Brain microvascular endothelial cell (primary cell): Measurements from ENCODE around the gene BCAS1.

Source experiments
- DNase-seq: peaks from one replicate; pipeline ENCODE4 v3.0.0-alpha.2; 2020
- H3K27ac ChIP-seq: fragments of 250-450 bp; sonication (Bioruptor Pico); 2 replicates; pipeline ENCODE4 v1.5.1; 2020; ENCODE audit warnings: mild to moderate bottlenecking, moderate library complexity
- H3K27me3 ChIP-seq: fragments of 250-450 bp; sonication (Bioruptor Pico); replicated peaks from 2 replicates; pipeline ENCODE4 v1.5.1; 2020; ENCODE audit warnings: mild to moderate bottlenecking
- H3K36me3 ChIP-seq: fragments of 250-450 bp; sonication (Bioruptor Pico); replicated peaks from 2 replicates; pipeline ENCODE4 v1.5.1; 2020; ENCODE audit warnings: mild to moderate bottlenecking
- H3K4me3 ChIP-seq: 2 replicates; pipeline ENCODE4 v1.5.1; 2011; ENCODE audit warnings: low read depth, mild to moderate bottlenecking, control low read depth, low read length, moderate library complexity
- CTCF ChIP-seq: IDR thresholded peaks from 2 replicates; pipeline ENCODE4 v1.5.1; 2011; ENCODE audit warnings: low read depth, mild to moderate bottlenecking, moderate library complexity, low read length, control low read depth, inconsistent platforms; ENCODE audit errors: missing control alignments
- in situ Hi-C: cut with HindIII; loops from 2 replicates; pipeline ENCODE4 v1.10.0; 2017; ENCODE audit warnings: low sequenced_read_pairs, low pct_ligation_motif_present

Gene BCAS1

GRCh38 chr20:53986037-53986650 lies 84.2 kb downstream of the BCAS1 start:
- no peak for TF ChIP-seq CTCF
- DNase-seq = no peak
- no peaks in the 10 kb centered on the region for H3K27me3 ChIP-seq
- H3K27ac ChIP-seq = no peak overlapping the region
- in situ Hi-C loops = no loop called here
- no peak overlapping the region for H3K4me3 ChIP-seq
- H3K36me3 ChIP-seq = no peaks in the 10 kb centered on the region

- in situ Hi-C loops = no loop called here
- Histone ChIP-seq H3K36me3 (no peaks in the 10 kb centered on the region), H3K27ac (no peak overlapping the region), H3K27me3 (no peaks in the 10 kb centered on the region), H3K4me3 (no peak overlapping the region)
- DNase-seq = no peak
- TF ChIP-seq CTCF = no peak
These were observed 85.3 kb downstream of the BCAS1 start for GRCh38 chr20:53985150-53985518.

- no peak for DNase-seq
- no peak overlapping the region for H3K4me3 ChIP-seq
- no peak overlapping the region for H3K27ac ChIP-seq
- no peaks in the 10 kb centered on the region for H3K27me3 ChIP-seq
- H3K36me3 ChIP-seq = no peaks in the 10 kb centered on the region
- in situ Hi-C loops = no loop called here
- no peak for TF ChIP-seq CTCF
These were observed 85.8 kb downstream of the BCAS1 start for GRCh38 chr20:53984356-53985149.

GRCh38 chr20:53983401-53983800 lies 87.0 kb downstream of the BCAS1 start:
- no peaks in the 10 kb centered on the region for H3K36me3 ChIP-seq
- no peak for DNase-seq
- no peaks in the 10 kb centered on the region for H3K27me3 ChIP-seq
- TF ChIP-seq CTCF = no peak
- in situ Hi-C loops = no loop called here
- H3K27ac ChIP-seq = no peak overlapping the region
- H3K4me3 ChIP-seq = no peak overlapping the region

GRCh38 chr20:53982624-53983023 lies 87.8 kb downstream of the BCAS1 start:
- DNase-seq = no peak
- no peaks in the 10 kb centered on the region for H3K27me3 ChIP-seq
- no peak for TF ChIP-seq CTCF
- H3K4me3 ChIP-seq = no peak overlapping the region
- no peak overlapping the region for H3K27ac ChIP-seq
- no peaks in the 10 kb centered on the region for H3K36me3 ChIP-seq
- in situ Hi-C loops = no loop called here
